AML-193 (cell line): Measurements from ENCODE around the gene S100A11.
A peak's percentile ranks its signal among the peaks of the same experiment; 100 is the strongest.

ENCODE experiments used
- DNase-seq, 2 experiments: peaks; one replicate each; lab custom pipeline; 2025; lab: John Stamatoyannopoulos, UW

Gene S100A11

DNA sequence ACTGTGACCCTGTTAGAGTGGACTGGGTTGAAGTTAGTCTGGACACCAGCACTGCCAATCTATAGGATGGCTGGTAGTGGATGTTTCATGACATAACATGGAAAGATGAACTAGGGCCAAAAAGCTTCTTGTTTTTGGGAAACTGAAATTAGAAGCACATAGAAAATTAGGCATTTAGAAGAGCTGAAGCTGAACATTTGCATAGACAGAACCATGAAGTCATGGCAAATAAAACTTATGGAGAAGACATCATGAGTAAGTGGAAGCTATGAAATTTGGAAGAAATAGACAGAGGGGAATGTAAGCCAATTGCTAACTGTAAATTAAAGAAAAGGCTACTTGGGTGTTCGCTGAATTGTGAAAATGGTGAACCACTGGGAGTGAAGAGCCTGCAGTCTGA is 2.7 kb upstream of the S100A11 start:
- no peak for DNase-seq

DNA sequence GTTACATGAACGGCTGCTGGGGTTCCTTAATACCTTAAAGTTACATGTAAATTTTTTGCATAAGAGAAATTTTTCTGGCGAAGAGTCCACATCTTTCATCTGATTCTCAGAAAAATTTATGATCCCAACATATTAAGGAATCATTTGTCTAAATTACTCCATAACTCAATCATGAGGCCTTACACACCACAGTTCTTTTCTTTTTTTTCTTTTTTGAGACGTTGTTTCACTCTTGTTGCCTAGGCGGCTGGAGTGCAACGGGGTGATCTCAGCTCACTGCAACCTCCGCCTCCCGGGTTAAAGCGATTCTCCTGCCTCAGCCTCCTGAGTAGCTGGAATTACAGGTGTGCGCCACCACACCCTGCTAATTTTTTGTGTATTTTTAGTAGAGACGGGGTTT is 2.1 kb upstream of the S100A11 start:
- no peak for DNase-seq

DNA sequence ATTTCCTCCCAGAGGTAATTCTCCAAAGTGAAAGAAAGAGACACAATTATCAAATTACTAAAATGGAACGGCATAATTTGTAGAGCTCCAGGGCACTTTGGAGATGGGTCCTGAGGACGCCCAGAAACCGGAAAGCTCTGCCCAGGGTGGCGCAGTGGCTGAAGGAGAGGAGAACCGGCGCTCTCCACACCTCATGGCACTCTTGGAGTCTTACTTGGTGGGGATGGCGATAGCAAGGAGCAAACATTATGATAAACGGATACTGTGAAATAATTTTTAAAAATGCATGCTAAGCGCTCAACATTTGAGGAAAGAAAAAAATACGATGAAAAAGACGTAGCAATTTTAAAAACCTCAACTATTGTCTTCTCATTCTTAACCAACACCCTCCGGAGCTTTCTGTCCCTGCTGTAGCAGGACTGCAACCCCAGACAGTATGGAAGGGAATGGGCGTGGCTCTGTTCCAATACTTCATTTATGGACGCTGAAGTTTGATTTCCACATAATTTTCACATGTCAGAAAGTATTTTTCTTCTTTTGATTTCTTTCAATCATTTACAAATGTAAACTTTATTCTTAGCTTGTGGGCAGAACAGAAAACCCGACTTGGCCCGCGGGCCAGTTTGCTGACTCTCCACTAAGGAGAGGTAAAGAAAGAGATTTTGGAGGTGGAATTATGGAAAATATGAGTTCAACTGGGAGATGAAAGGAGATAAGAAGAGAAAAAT is 1.1 kb downstream of the S100A11 start:
- peak in 1 of 2 experiments; percentile 27 for DNase-seq

DNA sequence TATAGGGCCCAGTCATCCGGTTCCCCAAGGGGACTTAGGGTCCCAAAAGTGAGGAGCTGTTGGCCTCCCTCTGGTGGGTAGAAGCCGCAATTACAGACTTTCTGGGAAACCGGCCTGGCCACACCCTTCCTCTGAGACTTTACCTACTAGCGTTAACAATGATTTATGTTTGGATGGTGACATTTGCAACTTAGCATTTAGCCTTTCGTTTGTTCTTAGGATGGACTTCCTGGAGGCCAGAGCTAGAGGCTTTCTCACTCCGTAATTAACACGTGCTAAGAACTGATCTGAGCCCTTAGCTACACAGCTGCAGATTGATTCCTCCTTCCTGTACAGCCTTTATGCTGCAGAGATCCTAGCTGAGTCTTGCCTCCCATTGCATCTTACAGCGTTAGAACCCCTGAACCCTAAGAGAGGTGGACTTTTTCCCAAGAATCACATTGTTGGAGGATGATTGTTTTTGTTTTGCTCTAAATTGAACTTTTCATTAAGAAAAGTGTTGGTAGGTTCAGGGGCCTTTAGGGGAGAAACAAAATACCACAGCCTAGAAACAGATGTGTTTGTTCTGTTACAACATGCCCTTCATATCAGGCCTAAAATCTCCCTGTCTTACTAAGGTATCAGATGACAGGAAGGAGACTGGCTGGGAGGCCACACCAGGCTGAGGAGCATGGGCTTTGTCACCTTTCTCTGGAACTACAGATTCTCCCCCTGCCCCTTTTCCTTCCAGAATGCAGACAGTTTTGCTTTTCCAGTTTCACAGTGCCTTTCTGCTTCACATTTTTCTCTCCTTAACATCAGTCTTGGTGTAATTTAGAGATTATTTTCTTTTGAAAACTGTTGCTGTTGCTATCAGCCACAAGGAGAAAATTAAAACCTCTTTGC is 1.9 kb downstream of the S100A11 start:
- DNase-seq = peak; percentile 50 to 52

DNA sequence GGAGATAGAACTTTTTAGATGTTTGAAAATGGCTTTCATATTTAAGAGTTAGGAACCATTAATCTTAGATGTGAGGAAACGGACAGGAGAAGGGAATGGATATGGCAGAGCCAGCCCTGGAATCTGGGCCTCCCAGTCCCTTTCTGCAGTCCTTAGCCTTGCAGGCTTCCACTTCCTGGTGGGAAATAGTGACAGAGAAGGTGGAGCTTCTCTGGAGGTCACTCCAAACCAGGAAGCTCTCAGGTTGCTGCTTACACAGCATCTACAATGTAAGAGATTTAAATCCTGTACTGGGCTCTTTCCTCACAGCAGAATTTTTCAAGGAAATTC is 2.5 kb downstream of the S100A11 start:
- no peak for DNase-seq

DNA sequence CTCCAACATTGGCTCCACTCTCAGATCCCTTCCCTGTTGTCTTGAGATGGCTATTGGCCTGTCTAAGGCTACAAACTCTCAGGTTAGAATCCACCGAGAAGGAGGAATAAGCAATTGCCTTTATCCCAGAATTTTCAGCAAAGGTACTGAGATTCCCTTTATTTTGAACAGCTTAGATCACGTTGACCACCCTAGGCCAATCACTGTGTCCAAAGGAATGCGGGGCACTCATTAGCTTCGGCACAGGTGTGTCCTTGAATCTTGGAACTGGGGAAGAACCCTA is 6.9 kb downstream of the S100A11 start:
- DNase-seq = no peak

DNA sequence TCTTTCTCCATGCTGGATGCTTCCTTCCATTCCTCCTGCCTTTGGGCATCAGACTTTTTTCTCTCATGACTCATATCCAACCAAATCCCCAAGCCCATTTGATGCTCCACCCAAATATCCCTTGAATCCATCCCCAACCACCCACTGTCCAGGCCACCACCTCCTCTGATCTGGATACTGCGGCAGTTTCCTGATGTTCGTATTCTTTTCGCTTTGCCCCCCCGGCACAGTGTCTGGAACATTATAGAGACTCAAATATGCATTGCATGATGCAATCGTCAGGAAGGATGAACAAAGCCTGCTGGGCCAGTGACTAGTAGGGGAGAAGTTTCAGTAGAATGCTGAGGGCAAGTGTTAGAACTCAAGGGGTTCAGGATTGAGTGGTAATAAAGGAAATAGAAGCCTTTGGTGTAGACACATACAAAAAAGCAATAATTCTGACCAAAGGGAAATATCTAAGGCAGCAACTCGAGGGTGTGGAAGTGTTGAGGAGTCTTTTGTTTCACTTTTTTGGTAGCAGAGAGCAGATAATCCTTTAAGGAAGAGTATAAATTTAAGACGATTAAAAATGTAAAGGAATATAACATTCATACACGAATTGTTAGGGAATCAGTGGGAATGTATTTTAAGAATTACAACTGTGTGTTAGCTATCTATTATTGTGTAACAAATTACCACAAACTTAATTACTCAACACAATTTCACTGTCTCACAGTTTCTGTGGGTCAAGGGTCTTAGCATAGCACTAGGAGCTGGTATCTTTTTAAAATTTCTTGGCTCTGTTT is 7.5 kb downstream of the S100A11 start:
- DNase-seq = peak; percentile 19 to 32

DNA sequence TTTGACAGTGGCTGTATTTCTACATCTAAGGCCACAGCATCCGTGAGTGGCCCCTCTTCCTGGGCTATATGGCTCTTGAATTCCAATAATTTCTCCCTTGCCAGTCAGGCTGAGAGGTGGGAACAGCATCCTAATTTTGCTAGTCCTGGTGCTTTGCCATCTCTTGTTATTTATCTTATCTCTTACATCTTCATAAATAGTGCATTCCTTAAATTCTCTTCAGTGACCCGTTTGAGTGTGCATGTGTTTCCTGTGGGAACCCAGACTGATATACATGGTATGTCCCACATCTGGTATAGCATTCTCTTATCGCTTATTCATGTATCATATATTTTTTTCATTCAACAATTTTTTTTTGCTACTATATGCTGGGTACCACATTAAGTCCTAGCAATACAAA is 9.9 kb downstream of the S100A11 start:
- no peak for DNase-seq

DNA sequence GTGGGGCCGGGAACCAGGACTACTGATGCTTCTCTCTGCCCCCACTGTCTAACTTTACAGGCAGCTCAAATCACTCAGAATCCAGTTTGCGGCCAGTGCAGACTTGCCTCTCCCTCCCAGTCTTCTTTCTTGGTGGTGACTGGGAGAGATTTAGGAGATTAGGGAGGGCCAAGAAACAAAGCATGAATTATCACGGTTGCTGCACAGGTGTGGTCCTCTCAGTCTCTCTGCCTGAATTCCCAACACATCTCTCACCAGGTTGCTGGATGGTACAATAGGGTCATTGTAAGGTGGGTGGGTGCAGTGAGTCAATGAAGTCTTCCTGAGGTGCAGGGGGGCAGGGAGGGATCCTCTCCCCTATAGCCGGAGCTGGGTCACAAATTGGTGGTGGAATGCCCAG is 12.6 kb downstream of the S100A11 start:
- DNase-seq = no peak

DNA sequence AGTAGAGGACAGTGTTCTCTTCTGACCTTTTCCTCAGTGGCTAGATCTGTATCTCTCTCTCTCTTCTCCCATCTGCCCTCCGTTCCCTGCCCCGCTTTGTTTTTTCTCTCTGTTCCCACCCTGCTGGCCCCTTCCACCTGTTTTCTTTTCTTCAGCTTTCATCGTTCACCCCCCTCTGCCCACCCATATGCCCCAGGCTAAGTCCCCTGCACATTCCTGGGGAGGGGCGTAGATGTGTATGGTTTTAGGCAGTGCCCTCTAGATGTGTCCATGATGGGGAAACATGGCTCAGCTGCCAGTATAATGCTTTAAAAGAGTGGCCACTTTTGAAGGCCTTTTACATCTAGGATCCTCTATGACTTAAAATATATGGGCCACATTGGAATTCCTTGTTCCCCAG is 13.6 kb downstream of the S100A11 start:
- DNase-seq = no peak

DNA sequence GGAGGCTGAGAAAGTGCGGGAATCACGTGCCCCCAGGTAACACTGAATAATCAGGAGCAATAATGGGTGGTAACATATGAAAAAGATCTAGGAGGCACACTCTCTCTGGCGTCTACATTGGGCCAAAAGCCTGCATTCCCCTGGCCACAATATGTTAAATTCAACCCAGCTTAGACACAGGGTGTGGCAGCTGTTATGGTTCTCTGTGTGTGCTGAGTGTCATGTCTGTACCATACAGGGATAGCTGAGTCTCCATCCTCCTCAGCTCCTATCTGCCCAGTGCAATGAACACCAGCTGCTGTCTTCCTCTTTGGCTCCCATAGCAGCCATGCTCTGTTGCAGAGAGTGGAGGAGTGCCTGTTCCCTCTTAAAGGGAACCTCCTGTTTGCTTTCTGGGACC is 14.3 kb downstream of the S100A11 start:
- DNase-seq = no peak

DNA sequence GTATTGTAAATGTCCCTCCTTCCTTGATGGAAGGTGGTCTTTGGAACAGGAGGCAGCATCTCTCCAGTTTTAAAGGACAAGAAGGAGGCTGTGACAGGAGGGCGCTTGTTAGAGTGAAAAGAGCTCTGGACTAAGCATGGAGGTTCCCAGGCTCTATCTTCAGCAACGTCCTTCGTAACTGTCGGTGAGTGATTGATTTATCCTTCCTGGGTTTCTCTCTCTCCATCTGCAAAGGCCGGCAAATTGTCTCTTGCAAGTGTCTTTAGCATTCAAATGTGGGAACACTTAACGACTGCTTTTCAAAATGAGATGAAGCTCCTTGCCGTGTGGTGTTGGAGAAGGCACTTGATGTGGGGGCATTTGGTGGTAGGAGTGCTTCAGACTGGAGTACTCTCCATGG is 15.2 kb downstream of the S100A11 start:
- DNase-seq = no peak

DNA sequence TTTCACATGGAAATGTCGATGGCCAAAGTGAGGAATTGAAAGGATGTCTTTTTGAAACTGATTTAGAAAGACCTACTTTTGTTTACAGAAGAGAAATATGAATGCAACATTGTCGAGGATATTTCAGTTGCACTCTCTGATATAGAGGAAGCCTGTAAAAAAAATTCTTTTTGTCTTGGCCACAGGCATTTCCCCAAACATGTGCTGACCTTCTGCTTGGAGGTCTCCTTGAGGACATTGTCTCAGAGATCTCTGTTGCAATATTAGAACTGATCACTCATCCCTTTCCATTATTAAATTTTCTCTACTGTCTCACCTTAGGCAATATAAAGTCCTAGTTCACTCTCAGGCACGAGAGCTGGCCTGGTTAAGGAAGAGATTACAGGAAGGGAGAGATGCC is 16.0 kb downstream of the S100A11 start:
- no peak for DNase-seq

DNA sequence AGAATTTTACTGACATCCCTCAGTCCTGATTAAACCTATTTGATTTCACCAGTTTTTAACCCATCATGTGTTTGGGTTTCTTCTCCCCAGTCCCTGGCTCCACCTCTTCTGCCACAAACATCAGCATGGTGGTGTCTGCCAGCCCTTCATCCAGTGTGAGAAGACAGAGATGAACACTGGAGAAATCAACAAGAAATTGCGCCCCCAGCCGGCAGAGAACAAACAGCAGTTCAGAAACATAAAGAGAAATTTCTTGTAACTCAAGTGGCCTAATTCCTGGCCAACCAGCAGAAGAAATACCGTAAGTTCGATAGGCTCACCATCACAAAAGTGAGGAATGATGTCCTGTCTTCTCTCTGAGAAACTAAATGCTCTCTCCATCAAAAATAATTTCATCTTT is 18.3 kb downstream of the S100A11 start:
- peak; percentile 11 for DNase-seq

DNA sequence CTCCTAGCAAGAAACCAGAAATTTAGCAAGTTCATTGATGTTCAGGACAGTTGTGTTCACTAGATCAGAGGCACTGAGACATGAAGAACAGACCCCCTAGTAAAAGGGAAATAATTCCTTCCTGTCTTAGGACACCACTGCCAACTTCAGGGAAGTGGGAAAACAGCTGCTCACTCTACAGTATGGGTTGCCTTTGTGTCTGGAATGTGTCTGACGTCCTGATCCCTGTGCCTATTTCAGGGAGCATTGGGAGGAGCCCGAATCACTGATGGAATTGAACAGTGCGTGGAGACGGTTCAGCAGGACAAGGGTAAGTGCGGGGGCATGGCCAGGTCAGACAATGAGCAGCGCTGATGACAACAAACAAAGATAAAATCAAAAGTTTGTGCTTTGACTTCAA is 21.0 kb downstream of the S100A11 start:
- no peak for DNase-seq

DNA sequence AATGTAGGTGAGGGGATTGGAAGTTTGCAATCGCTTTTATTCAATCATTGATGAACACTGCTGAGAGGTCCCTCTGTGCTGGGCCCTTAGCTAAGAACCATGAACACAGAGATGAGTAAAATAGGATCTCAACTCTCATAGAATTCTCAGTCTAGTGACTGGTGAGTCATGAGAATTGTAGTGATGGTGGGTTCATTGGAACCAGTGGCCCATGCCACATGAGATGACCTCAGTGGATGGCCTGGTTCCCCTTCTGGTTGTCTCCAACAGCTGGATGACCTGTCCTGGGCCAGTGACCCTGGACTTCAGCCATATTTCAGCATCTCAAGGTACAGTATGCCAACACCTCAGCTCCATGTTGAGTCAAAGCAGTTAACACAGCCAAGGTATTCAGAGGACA is 21.9 kb downstream of the S100A11 start:
- DNase-seq = no peak

DNA sequence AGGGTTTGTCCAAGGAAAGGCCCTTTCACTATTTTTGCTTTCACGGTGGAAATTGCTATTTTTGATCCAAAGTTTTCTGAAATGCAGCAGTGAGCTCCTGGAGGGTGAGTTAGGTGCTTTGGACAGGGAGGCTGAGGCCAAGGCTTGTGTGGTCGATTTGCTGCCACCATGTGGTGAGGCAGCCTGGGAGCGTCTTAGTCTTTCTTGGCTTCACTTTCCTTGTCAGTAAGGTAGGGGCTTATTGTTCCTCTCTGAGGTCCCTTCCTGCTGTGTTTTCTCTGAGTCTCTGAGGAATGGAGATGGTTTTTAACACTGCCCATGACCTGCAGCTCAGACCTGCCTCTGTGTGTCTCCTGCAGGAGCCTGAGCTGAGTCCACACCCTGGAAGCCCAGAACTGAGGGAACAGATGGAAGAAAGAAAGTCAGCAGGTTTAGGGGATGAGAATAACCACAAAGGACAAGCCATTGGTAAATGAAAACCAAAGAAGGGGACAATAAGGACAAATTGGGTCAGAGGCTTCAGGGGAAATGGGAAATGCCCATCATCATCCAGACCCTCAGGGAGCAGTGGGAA is 23.1 kb downstream of the S100A11 start:
- DNase-seq = peak; percentile 36 to 47

DNA sequence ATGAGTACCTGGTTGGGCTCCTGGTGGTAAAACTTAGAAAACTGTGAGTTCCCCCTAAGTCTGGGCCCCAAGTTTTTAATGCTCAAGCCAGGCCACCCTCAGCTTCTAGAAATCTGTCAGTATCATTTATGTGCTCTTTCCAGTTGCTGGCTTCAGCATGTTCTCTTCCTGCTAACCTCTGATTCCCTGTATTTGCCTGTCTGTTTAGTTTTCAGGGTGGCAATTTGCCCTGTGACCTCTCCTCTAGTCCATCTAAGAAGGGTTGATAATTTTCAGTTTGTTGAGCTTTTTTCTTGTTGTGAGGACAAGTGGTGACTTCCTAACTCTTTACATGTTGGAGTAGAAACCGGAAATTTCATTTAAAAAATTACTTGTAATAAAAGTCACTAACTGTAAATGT is 27.1 kb downstream of the S100A11 start:
- no peak for DNase-seq

DNA sequence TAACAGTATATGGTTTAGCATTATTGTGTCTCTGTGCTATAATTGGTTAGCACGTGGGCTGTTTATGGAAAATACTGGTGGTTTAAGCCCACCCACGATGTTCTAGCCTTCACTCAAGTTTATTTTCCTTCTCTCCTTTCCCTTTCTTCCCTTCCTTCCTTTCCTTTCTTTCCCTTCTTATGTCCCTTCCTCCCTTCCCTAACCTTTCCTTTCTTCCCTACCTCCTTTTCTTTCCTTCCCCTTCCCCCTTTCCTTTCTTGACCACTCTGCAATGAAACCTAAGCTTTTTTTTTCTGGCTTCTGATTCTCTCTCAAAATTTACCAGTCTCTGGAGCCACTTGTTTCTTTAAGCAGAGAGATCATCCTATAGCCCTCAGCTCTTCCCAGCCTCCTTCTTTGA is 29.8 kb downstream of the S100A11 start:
- DNase-seq = no peak

DNA sequence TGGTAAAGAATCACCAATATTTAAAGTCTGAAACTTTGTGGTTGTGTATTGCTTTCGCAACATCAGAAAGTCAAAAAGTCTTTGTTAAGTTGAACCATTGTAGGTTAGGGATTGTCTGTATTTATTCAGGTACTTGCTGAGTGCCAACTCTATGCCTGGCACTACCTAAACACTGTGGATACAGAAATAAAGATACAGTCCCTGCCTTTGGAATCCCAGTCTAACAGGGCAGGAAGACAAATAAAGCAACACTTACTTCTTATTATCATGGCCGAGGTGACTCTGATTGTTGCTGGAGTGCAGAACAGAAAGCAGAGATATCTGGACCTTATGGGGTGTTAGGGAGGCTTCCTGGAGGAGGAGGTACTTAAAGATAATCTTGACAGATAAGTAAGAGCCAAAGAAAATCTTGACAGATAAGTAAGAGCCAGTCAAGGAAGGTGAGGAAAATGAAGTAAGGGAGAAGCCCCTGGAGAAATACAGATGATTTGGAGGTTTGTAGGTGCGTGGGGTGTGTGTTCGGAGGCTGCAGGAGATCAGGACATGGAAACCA is 31.4 kb downstream of the S100A11 start:
- no peak for DNase-seq

DNA sequence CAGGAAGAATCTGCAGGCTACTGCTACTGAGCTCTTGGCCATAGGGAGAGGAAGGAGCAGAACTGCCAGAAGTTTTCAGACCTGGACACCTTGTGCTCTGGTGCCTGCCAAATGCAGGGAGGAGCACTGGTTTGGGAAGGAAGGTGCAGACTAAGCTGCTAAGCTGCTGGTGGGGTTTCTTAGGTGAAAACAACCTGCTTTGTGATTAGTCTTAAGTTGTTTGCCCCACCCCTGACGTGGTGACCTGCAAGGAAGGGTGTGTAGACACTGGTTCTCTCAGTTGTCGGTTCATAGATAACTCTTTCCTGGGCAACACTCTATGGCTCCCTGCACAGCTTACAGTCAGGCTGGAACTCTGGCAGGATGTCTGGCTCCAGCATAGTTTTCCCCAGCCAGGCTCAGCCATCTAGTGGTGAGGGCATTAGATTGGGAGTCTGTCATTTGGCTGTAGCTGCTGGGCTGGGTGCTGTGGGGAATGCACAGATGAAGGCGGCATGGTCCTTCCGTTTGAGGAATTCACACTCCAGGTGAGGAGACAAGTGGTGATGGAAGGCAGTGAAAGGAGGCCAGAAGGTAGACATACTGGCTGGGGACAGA is 32.9 kb downstream of the S100A11 start:
- DNase-seq = no peak

DNA sequence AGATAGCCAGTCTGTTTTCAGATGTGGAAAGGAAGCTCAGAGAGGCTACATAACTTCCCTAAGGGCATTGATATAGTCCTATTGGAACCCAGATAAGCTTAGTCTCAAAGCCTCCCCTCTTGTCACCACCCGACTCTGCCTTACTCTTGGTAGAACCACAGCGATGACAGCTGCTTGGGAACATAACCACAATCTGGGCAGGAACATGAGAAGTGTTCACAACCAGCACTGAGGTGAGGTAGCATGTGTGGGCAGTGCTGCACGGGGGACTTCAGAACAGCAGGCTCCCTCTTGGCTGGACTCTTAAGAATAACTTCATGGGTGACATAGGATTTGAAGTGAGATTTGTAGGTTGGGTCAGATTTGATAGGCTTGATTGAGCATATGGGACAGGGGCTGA is 33.8 kb downstream of the S100A11 start:
- no peak for DNase-seq
